HG02678 (cell line): ENCODE measurements around the gene CASP2.
"Not testable (repeated sequence)": the region's sequence is repeated elsewhere in the genome, so short reads cannot be mapped to it uniquely, and the experiment has no call there.

ENCODE experiments used
- ATAC-seq: cut with Tn5 transposase; IDR thresholded peaks from one replicate; pipeline ENCODE4 v1.9.1; 2021; ENCODE audit warnings: mild to moderate bottlenecking, moderate library complexity; ENCODE audit not compliant: unreplicated experiment

The CASP2 gene

DNA sequence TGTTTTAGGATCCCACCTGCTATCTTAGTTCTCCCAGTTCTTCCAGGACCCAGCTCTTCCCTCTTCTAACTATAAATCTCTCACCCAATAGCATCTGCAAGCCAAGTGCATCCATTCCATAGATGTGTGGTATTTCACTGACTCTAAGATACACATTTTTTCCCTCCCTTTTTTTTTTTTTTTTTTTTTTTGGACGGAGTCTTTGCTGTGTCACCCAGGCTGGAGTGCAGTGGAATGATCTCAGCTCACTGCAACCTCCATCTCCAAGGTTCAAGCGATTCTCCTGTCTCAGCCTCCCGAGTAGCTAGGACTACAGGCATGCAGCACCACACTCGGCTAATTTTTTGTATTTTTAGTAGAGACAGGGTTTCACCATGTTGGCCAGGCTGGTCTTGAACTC is 1.7 kb downstream of the CASP2 start:
- not testable (repeated sequence) for ATAC-seq

DNA sequence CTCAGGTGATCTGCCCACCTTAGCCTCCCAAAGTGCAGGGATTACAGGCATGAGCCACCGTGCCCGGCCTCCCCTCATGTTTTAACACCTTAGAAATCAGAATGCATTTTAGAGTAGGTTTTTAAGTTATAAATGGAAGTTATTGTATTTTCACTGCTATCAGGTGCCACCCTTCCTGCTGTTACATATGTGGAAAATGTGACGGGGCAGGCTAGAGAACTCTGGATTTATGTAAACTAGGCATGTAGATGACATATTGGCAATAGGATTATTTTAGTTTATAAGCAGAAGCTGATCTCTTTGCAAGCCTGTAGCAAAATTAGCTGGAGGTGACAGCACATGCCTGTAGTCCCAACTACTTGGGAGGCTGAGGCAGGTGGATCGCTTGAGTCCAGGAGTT is 2.1 kb downstream of the CASP2 start:
- no peak for ATAC-seq

DNA sequence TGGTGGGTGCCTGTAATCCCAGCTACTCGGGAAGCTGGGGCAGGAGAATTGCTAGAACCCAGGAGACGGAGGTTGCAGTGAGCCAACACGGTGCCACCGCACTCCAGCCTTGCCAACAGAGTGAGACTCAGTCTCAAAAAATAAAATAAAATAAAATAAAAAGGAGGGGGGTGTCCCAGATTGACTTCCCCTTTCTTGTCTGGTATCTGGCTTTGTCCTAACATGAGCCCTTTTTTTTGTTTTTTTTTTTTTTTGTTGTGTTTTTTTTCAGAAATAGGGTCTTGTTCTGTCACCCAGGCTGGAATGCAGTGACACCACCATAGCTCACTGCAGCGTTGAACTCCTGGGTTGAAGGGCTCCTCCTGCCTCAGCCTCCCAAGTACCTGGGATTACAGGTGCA is 4.7 kb downstream of the CASP2 start:
- no peak for ATAC-seq

DNA sequence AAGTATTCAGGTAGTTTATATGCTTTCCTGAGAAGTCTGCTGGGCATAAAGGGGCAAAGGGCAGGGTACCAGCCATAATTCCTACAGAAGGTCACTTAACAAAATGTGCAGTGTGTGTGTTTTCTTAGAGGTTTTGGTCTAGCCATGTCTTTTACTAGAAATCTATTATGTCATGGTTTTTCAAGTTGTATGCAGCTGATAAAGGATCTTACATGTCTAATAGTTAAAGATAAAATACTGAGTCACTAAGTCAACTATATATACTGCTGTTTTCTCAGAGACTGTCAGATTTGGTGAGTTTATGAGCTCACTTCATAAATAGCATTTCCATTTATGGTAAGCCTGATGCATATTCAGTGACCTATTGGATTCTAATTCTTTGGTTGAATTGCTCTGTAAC is 7.7 kb downstream of the CASP2 start:
- ATAC-seq, result no peak

DNA sequence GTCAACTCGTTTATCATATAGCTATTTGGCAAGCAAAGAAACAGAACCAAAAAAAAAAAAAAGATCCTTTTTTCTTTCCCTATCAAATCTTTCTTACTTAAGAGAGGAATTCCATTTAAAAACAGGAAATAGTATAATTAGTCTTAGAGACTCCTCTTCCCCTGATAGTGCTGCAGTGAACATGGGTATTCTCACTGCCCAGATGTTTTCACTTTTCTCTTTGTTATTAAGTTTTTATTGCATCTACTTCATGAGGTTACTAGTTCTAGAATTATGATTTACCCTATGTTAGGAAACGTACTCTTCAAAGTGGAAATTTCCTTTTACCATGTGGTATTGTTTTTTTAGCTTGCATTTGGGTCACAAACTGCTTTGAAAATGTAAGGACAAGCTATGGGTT is 8.5 kb downstream of the CASP2 start:
- ATAC-seq, result no peak

DNA sequence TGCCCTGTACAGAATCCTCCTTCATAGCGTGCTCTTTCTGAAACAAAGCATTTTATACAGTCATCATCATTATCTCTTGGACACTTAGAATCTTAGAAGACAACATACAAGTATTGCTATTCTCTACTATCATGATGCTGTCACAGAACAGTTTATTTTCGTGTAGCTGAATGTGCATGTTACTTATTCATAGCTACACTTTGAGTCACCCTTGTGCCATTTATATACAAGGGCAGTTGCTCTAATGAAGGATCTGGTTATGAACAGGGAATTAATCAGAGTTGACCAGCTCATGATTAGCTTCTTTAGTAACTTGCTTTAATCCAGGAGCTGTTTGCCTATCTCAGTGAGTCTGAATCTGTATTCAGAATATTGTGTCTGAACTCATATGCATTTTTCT is 11.2 kb downstream of the CASP2 start:
- ATAC-seq, result no peak

DNA sequence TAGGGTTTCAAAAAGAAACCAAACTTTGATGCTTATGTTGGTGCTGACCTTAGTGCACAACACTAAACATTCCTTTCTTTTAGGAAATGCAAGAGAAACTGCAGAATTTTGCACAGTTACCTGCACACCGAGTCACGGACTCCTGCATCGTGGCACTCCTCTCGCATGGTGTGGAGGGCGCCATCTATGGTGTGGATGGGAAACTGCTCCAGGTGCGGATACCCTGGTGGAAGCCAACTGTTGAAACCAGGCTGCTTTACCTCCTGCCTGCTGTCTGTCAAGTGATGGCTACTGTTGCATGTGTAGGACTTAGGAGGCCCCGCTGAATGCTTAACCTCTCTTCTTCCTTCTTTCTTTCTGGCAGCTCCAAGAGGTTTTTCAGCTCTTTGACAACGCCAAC is 11.7 kb downstream of the CASP2 start:
- ATAC-seq, result no peak

DNA sequence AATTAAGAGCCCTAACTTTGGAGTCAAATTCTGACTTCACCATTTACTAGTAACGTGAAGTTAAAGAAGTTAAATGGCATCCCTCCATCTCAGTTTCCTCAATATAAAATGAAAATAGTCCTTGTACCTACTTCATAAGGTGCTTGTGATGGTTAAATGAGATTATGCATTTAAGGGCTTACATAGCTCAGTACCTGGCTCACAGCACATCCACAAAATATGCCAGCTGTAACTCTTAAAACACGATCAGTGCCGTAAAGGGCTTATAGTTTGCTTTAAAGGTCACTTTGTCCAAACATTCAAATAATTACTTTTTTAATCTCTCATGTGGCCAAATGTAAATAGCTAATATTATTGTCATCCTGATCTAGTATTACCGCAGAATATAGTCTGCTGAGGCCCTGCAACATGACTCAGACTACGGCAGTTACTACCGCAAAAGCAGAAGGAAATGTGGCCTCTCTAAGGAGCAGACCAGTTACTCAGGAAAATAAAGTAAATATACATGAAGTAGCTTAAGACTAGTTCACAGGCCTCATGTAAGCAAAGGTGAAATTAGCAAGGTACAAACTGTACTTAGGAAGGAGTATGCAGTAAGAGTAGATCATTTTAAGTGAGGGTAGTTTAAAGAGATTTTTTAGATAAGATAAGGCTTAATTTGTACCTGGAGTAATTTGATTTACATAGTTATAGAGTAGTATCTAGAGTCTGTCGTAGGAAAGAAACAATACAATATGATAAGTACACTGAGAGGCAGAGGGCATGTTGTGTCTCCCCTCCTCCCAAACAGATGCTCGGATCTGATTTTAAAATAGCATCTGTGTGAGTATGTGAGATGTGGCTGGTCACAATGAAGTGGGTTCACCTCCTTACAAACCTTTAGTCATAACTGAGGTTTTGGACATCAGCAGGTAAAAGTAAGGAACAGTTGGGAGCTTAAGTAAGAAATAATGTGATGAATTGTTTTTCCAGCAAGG is 13.1 kb downstream of the CASP2 start:
- ATAC-seq, result no peak

DNA sequence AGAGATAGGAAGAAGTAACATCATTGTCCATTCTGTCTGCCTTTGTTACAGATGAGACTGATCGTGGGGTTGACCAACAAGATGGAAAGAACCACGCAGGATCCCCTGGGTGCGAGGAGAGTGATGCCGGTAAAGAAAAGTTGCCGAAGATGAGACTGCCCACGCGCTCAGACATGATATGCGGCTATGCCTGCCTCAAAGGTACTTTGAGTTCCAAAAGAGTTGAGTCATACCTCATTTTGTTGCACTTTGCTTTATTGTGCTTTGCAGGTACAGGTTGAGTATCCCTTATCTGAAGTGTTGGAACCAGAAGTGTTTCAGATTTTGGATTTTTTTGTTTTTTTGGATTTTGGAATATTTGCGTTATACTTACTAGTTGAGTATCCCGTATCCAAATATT is 15.6 kb downstream of the CASP2 start:
- ATAC-seq, result no peak

DNA sequence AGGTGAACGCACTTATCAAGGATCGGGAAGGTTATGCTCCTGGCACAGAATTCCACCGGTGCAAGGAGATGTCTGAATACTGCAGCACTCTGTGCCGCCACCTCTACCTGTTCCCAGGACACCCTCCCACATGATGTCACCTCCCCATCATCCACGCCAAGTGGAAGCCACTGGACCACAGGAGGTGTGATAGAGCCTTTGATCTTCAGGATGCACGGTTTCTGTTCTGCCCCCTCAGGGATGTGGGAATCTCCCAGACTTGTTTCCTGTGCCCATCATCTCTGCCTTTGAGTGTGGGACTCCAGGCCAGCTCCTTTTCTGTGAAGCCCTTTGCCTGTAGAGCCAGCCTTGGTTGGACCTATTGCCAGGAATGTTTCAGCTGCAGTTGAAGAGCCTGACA is 16.8 kb downstream of the CASP2 start:
- no peak for ATAC-seq

DNA sequence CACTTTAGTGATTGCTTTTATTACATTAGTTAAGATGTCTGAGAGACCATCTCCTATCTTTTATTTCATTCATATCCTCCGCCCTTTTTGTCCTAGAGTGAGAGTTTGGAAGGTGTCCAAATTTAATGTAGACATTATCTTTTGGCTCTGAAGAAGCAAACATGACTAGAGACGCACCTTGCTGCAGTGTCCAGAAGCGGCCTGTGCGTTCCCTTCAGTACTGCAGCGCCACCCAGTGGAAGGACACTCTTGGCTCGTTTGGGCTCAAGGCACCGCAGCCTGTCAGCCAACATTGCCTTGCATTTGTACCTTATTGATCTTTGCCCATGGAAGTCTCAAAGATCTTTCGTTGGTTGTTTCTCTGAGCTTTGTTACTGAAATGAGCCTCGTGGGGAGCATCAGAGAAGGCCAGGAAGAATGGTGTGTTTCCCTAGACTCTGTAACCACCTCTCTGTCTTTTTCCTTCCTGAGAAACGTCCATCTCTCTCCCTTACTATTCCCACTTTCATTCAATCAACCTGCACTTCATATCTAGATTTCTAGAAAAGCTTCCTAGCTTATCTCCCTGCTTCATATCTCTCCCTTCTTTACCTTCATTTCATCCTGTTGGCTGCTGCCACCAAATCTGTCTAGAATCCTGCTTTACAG is 17.4 kb downstream of the CASP2 start:
- ATAC-seq, result no peak

DNA sequence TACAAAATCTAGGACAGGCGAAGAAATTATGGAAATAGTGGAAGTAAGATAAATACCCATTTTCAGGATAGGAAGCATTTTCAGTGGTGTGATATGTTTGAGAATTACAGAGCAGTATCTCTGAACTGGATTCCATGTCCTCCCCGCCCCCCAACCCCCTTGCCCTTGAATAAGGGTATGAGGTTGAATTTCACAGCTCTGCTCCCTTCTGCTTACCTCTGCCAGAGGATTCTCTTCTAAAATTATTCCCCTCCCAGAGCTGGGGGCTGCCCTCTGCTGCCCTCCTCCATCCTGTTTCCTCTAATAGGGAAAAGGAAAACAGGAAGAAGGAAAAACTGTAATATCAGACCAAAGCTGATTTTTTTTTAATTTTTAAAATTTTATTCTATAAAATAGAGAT is 20.5 kb downstream of the CASP2 start:
- no peak for ATAC-seq

DNA sequence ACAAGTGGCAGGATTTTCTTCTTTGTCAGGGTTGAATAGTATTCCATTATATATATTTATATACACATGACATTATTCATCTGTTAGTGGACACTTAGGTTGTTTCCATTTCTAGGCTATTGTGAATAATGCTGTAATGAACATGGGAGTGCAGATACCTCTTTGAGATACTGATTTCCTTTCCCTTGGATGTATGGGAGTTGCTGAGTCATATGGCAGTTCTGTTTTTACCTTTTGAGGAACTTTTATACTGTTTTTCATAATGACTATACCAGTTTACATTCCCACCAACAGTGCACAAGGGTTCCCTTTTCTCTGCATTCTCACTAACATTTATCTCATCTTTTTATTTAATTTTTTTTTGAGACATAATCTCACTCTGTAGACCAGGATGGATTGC is 26.0 kb downstream of the CASP2 start:
- ATAC-seq, result no peak

DNA sequence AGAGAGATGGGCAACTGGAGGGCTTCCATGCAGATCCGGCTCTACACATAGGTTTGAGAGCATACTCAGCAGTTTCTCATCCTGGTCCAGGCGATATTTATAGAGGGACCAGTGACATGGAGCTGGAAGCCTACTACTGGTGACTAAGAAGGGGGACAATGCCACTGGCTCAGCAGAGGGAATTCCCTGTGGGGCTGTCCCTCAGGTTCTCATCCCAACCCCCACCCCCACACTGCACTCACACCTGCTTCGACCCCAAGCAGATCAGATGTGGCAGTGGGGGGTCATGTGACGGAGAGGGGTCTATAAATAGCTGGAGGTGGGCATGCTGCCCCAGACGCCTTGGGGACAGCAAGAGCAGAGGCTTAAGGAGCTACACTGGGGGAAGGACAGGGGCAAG is 27.6 kb downstream of the CASP2 start, which contains the start of gene CLCN1:
TSS of gene CLCN1 (plus strand) at position 336 of the 400 bp plus-strand sequence. CDS start 102 bp downstream, outside the sequence.
- ATAC-seq, result no peak

DNA sequence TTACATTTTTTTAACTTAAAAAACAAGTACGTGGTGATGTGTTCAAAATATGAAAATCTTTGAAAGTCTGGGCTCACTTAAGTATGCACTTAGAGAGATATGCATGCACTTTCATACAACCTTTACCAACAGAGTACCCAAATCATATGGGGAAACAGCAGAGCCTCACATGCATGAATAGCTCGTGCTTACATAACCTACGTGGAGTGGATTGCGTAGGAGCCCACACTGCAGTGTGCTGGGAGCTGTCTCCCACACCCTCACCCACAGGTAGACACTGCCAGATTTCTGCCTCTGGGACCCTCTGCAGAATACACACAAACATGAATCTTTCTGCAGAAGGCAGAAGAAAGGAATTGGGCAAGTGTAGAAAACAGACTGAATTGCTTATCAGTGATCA is 28.3 kb downstream of the CASP2 start:
- no peak for ATAC-seq

DNA sequence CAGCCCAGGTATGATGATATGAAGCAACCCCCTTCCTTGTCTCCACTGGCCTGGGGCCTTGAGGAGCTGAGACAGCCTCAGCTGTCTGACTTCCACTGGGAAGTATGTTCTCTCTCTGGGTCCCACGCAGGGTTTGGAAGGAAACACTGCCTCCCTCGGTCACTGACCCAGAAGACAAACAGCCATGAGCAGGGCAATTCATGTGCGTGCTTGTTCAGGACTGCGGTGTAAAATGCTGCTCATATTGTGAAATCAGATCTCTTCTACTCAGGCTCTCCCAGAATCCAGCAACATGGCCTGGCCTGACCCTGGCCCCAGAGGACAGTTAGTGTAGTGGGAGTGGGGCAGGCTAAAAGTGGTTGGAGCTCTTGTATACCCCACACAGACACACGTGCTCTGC is 30.5 kb downstream of the CASP2 start:
- no peak for ATAC-seq

DNA sequence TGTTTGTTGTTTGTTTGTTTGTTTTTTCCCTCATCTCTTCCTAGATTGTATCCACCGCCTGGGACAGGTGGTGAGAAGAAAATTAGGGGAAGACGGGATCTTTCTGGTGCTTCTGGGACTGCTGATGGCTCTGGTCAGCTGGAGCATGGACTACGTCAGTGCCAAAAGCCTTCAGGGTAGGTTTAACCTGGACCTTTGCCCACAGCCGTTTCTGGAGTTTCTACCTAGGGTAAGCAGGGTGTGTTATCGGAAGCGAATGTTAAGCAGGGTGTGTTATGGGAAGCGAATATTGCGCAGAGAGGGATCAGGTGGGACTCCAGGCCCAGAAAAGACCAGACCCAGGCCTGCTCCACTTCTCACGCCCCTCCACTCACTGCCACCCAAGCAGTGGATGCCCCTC is 32.5 kb downstream of the CASP2 start:
- ATAC-seq, result no peak

DNA sequence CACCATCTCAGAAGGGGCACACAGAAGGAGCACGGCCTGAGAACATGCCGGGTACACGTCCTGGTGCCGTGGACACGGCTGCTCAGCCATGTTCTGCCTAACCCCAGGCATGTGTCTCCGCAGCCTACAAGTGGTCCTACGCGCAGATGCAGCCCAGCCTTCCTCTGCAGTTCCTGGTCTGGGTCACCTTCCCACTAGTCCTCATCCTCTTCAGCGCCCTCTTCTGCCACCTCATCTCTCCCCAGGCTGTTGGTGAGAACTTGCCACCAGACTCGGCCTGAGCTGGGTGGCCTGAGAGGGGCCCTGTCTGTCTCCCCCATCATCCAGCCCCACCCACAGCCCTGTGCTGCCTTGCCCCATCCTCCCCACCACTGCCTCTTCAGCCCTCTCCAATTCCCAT is 33.1 kb downstream of the CASP2 start:
- no peak for ATAC-seq

DNA sequence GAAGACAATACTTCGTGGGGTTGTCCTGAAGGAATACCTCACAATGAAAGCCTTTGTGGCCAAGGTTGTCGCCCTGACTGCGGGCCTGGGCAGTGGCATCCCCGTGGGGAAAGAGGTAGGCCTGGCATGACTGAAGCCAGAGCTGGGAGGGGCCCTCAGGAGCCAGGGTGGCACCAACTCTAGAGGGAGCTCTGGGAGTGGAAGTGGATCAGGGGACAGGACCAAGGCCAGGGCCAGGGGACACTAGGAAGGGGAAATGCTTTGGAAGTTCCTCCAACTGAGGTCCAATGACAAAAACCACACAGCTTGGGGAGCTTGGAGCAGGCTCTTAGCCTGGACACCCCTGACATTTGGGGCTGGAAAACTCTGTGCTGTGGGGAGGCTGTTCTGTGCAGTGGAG is 33.6 kb downstream of the CASP2 start:
- ATAC-seq, result no peak

DNA sequence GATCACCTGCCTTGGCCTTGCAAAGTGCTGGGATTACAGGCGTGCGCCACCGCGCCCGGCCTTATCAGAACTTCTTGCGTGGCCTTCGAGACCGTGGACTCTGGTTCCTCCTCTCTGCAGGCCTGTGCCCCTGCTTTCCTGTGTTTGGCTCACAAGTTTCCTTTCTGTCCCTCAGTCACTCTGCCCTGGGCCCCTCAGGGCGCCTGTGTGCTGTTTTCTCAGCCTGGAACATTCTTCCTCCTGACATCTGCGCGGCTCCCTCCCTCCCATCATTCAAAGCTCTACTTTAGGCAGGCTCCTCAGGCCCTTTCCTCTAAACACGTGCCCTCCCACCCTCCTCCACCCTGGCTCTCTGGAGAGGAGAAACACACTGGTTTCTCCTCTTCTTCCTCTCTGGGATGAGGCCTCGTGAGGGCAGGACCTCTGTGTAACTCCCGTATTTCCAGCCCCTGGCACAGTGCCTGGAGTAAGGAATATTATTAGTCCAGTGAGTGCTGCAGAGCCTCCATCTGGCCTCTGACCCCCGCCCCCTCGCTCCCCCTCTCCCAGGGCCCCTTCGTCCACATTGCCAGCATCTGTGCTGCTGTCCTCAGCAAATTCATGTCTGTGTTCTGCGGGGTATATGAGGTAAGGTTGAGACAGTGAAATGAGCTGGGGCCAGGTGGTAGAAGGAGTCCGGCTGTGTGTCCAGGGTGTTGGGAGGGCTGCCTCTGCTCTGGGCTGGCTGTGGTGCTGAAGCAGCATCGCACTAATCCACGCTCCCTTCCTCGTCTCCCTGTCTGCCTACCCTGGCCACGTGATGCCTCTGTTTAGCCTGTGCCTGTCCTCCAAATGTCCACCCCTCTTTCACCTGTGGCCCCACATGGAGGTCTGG is 34.8 kb downstream of the CASP2 start:
- no peak for ATAC-seq

DNA sequence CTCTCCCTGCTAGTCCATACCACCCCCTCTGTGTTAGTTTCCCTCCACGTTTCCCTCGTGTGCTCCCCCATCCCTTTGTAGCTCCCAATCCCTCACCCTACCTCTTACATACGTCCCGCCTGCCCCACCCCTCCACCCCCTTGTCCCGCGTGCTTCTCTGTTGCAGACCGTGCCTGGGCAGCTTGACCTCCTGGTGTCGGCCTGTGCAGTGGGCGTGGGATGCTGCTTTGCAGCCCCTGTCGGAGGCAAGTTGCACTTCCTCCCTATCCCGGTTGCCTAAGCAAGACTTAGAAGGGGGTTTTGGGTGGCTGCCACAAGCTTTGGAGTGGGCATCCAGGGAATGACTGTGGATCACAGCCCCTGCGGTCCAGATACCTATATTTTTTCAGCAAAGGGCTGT is 35.5 kb downstream of the CASP2 start:
- no peak for ATAC-seq
